Small intestine (tissue), 7 donors: Measurements from ENCODE around the gene FMC1. TPM values are rescaled to one million over a fixed set of nuclear protein-coding genes. Genes with fewer than 3 reads are reported as not detected.

Source experiments
- DNase-seq, 2 donors: peaks; one replicate each; pipeline versions ENCODE4 v3.0.0 to v3.0.0-alpha.2; 2013
- FAIRE-seq: peaks from 2 replicates; lab custom pipeline; 2012; peaks lifted over from hg19 to GRCh38; lab: Jason Lieb, UNC
- H3K27ac ChIP-seq, 3 donors: one replicate each; pipeline ENCODE4 v1.5.1; 2013; ENCODE audit warnings: low read length in 2 of 3, mild to moderate bottlenecking in 2 of 3, control low read depth in 1 of 3, inconsistent platforms in 1 of 3, low read depth in 1 of 3, moderate library complexity in 1 of 3
- H3K27me3 ChIP-seq, 3 donors: one replicate each; pipeline ENCODE4 v1.6.1; 2013; ENCODE audit warnings: low read length in 3 of 3, inconsistent platforms in 1 of 3; ENCODE audit not compliant: control insufficient read depth in 3 of 3, insufficient read depth in 3 of 3
- H3K36me3 ChIP-seq, 3 donors: one replicate each; pipeline ENCODE4 v1.6.1; 2013; ENCODE audit warnings: low read length in 3 of 3, inconsistent platforms in 1 of 3, low read depth in 1 of 3, mild to moderate bottlenecking in 1 of 3, moderate library complexity in 1 of 3; ENCODE audit not compliant: control insufficient read depth in 3 of 3, insufficient read depth in 2 of 3
- H3K4me1 ChIP-seq, 3 donors: one replicate each; pipeline ENCODE4 v1.6.1; 2013; ENCODE audit warnings: low read length in 2 of 3, inconsistent platforms in 1 of 3, low read depth in 1 of 3, mild to moderate bottlenecking in 1 of 3, moderate library complexity in 1 of 3; ENCODE audit not compliant: control insufficient read depth in 3 of 3, insufficient read depth in 2 of 3
- H3K4me3 ChIP-seq, 3 donors: one replicate each; pipeline ENCODE4 v1.5.1; 2013; ENCODE audit warnings: low read length in 3 of 3, control low read depth in 1 of 3, inconsistent platforms in 1 of 3, low read depth in 1 of 3, mild to moderate bottlenecking in 1 of 3, moderate library complexity in 1 of 3
- H3K9me3 ChIP-seq, 2 donors: one replicate each; pipeline ENCODE4 v1.6.1; 2013; ENCODE audit warnings: low read depth in 1 of 2, low read length in 1 of 2; ENCODE audit not compliant: control insufficient read depth in 2 of 2, insufficient read depth in 1 of 2
- WGBS, 3 donors: extraction: QIAGEN DNeasy Blood & Tissue Kit; methylation state at CpG; one replicate each; pipeline ENCODE4 v1.1.7; 2013; 5-methylcytosine and 5-hydroxymethylcytosine counted together
- polyA plus RNA-seq, 4 donors: library from polyadenylated mRNA; stranded (reverse) in 3 of 4; unstranded in 1 of 4; fragments of 200-250 nt in 3 of 4; fragments of 120-200 nt in 1 of 4; gene quantifications; one replicate each; pipeline versions ENCODE4 v1.2.1 to v1.2.3, GENCODE V29; 2013
- donor health status: healthy with polysubstance abuse.
- donor health status: control.
- donor health status: control.
- donor health status: Bipolar disorder and iron deficiency.
- donor health status: healthy.

FMC1 gene
- polyA plus RNA-seq, 4 donors: 20.4 to 35.6 (median 26.4) TPM

DNA sequence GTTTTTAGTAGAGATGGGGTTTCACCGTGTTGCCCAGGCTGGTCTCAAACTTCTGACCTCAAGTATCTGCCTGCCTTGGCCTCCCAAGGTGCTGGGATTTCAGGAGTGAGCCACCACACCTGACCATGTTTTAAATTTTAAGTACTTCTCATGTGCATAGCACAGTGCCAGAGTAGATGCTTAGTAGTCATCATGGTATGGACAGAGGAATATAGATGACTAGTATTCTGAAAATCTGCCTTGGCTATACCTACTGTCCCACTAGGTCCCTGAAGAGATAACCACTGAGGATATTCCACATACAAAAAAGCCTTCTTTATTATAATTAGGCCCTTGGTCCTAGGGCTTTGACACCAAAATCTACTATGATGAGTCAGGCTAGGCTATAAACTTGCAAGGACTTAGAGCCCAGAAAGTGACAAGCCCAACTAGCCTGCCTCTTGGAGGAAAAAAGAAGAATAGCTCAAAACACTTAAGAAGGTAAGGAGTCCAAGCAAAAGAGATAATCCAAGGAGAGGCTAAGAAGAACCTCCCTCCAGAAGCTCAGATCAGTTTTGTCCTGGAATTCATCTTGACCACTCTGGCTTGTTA lies 52.6 kb downstream of the FMC1 start:
- no peak for DNase-seq
- no peak overlapping the region for H3K4me3 ChIP-seq
- FAIRE-seq: no peak
- WGBS, 3 donors: 91 to 96% (median 93%) methylated on average over 1 of the region's 1 CpG
- no peaks in the 10 kb centered on the region for H3K9me3 ChIP-seq
- H3K27ac ChIP-seq: no peak overlapping the region
- H3K27me3 ChIP-seq: no peaks in the 10 kb centered on the region
- H3K36me3 ChIP-seq: peaks cover 4 to 33% (median 5%) of the 10 kb centered on the region in 3 donors
- H3K4me1 ChIP-seq: no peaks in the 10 kb centered on the region

DNA sequence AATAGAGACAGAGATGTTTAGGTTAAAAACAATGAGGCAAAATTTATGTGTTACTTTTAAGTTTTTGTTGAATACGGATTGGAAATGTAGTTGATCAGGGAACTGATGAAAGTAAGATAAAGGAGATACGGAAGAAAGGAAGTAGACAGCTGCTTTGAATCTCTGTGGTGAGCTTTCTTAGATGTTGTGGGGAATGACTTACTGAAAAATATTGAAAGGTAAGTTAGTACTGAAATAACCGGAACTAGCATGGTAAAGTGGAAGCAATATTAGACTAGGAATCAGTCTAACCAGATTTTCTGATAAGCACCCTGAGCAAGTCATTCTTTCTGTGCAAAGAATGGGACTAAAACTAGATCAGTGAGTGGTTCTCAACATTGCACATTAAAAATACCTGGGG lies 53.4 kb downstream of the FMC1 start:
- 73 to 80% (median 79%) methylated on average over 3 of the region's 3 CpGs for WGBS, 3 donors

More for the DNA sequence above, 53.4 kb downstream of the FMC1 start:
- no peak overlapping the region for H3K4me3 ChIP-seq
- H3K27ac ChIP-seq: no peak overlapping the region
- no peaks in the 10 kb centered on the region for H3K4me1 ChIP-seq
- no peaks in the 10 kb centered on the region for H3K27me3 ChIP-seq
- no peak for DNase-seq
- H3K36me3 ChIP-seq: peaks cover 2 to 35% (median 4%) of the 10 kb centered on the region in 3 donors
- H3K9me3 ChIP-seq: no peaks in the 10 kb centered on the region
- no peak for FAIRE-seq

Other genes with a start within 250 kb of the FMC1 start
- gene ZC3HAV1, start 231.6 kb upstream of the FMC1 start, polyA plus RNA-seq: 10 to 100 TPM in 2 of 4 donors, 1 to 10 TPM in 2; 7.3 to 21.2 (median 9.8) TPM
- gene UBN2, start 110.1 kb upstream of the FMC1 start, polyA plus RNA-seq: 10 to 100 TPM in 1 of 4 donors, 1 to 10 TPM in 3; 1.4 to 14.2 (median 2.0) TPM
- 10 to 100 TPM; 32.2 to 96.4 (median 40.8) TPM for gene LUC7L2, start 18.6 kb downstream of the FMC1 start, polyA plus RNA-seq
- gene KLRG2, start 142.3 kb downstream of the FMC1 start, polyA plus RNA-seq: not detected
- 1 to 10 TPM in 1 of 4 donors, under 1 TPM in 1, not detected in 2; 0.22 to 1.4 TPM for gene CLEC2L, start 182.3 kb downstream of the FMC1 start, polyA plus RNA-seq